DMS 273 (cell line): Measurements from ENCODE around the gene ERCC3.
"Not testable (repeated sequence)": the region's sequence is repeated elsewhere in the genome, so short reads cannot be mapped to it uniquely, and the experiment has no call there.

Experiments
- DNase-seq: peaks from one replicate; lab custom pipeline; 2025; ENCODE audit not compliant: unreplicated experiment; lab: John Stamatoyannopoulos, UW

The ERCC3 gene

GRCh38 chr2:127280693-127281092 lies 13.3 kb downstream of the ERCC3 start:
- DNase-seq, result no peak

GRCh38 chr2:127279781-127280180 lies 14.2 kb downstream of the ERCC3 start:
- no peak for DNase-seq

GRCh38 chr2:127278959-127279358 lies 15.0 kb downstream of the ERCC3 start:
- DNase-seq, result no peak

DNA sequence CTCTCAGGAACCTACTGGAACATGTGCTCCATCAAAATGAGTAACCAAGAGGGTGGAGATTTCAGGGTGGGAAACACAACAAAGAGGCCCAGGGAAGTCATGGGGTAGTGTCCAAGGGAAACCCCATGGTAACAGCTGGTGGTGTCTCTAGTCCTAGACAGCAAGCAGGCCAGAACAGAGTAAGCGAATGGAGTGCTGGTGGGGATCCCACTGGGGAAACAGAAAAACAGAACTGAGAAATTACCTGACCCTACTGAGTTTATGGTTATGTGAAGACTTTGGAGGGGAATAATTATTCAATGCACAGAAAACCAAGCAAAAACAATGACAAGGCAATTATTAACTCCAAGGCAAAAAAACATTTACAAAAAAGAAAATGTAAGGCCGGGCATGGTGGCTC lies 16.9 kb downstream of the ERCC3 start:
- no peak for DNase-seq

DNA sequence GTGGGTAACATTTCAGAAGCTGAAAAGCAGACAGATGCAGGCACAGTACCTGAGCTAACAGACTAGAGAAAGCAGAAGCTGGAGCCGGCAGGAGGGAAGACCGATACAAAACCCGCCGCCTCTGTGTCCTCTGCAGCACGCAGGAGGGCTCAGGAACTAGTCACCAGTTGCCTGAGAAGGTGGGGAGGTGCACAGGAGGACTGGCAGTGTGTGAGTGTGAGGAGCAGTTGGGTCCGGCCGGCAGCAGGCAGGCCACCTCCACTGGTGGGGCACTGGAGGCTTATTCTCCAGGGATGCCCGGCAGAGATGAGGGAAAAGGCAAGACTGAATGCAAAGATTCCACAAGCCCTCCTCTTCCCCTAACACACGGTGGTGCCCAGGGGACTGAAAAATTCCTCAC lies 18.2 kb downstream of the ERCC3 start:
- DNase-seq, result no peak

GRCh38 chr2:127275356-127275755 lies 18.6 kb downstream of the ERCC3 start:
- no peak for DNase-seq

- DNase-seq, result no peak
Measured at GRCh38 chr2:127270663-127271062, 23.3 kb downstream of the ERCC3 start.

DNA sequence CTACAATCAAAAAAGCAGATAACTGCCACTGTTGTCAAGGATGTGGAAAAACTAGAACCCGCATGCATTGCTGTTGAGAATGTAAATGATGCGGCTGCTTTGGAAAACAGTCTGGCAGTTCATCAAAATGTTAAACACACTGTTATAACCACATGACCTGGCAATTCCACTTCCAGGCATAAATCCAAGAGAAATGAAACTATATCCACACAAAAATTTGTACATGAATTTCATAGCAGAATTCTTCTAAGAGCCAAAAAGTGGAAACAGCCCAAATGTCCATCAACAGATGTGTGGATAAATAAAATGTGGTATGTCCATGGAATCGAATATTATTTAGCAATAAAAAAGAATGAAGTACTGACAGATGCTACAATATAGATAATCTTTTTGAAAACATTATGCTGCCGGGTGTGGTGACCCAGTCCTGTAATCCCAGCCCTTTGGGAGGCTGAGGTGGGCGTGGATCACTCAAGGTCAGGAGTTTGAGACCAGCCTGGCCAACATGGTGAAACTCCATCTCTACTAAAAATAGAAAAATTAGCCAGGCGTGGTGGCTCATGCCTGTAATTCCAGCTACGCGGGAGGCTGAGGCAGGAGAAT lies 32.0 kb downstream of the ERCC3 start:
- DNase-seq, result no peak

- DNase-seq, result no peak
Measured at GRCh38 chr2:127259355-127259754, 34.6 kb downstream of the ERCC3 start.

DNA sequence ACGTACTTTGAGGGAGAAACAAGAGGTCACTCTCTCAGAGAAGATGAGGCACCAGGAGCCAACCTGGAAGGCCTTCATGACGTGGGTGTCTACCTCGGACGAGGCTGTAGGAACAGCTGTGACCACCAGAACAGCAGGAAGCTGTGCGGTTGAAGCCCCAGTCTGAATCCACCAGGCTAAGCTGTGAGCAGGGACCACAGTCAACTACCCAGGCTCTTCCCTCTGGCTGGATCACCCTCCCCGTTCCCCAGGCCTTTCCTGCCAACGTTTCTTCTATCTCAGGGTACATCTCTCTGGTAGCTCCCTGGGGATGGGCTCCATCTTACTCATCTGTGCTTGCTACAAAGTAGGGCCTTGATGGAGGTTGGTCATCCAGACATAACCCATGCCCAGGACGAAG lies 37.1 kb downstream of the ERCC3 start:
- DNase-seq, result no peak

- DNase-seq, result no peak
Measured at GRCh38 chr2:127256381-127256780, 37.6 kb downstream of the ERCC3 start.

DNA sequence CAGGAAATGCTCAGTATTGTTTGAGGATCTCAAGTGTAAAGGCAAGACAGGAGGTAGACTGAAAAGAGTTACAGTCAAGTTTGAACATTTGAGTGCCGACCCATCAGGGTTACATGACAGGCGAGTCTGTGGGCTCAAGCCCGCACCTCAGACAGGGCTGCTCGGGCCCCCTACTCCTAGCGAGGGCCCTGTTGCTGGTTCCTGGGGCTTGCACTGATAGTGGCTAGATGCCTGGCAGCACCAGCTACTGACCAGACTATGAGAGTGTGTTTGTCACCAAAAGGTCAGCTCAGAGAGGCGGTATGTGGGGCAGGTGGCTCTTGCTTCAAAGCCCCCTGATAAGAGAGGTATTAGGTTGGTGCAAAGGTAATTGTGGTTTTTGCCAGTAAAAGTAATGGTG lies 38.2 kb downstream of the ERCC3 start:
- DNase-seq, result no peak

GRCh38 chr2:127255146-127255545 lies 38.8 kb downstream of the ERCC3 start:
- no peak for DNase-seq

DNA sequence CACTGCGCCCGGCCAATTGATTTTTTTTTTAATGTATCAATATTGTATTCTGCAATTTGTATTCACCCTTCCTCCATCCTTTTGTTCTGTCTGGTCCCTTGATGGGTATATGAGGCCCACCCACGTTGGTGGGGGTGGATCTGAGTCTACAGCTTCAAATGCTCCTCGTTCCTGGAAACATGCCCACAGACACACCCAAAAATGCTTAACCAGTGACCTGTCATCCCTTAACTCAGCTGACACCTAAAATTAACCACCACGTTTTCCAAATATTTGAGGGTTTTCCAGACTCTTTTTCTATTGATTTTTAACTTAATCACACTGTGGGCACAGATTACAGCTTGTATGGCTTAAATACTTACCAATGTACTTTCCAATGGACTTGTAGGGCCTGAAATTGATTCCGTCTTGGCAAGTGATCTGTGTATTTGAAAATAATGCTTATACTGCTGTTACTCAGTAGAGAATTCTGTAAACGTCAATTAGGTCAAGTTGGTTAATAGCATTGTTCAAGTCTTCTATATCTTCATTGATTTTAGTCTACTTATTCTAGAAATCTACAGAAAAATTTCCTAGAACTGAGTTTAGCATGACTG lies 39.5 kb downstream of the ERCC3 start:
- no peak for DNase-seq

- not testable (repeated sequence) for DNase-seq
Measured at GRCh38 chr2:127241184-127241583, 52.8 kb downstream of the ERCC3 start.

DNA sequence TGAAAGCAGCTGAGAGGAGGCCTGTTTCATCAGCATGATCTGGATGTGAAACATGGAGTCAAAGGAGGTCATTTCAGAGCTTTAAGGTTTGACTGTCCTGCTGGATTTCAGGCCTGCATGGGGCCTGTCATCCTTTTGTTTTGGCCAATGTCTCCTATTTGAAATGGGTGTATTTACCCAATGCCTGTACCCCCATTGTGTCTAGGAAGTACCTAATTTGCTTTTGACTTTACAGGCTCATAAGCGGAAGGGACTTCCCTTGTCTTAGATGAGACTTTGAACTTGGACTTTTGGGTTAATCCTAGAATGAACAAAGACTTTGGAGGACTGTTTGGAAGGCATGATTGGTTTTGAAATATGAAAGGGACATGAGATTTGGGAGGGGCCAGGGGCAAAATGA lies 54.5 kb downstream of the ERCC3 start:
- DNase-seq, result no peak

- not testable (repeated sequence) for DNase-seq
Measured at GRCh38 chr2:127237768-127238167, 56.2 kb downstream of the ERCC3 start.

GRCh38 chr2:127235082-127235702 lies 58.8 kb downstream of the ERCC3 start:
- no peak for DNase-seq

DNA sequence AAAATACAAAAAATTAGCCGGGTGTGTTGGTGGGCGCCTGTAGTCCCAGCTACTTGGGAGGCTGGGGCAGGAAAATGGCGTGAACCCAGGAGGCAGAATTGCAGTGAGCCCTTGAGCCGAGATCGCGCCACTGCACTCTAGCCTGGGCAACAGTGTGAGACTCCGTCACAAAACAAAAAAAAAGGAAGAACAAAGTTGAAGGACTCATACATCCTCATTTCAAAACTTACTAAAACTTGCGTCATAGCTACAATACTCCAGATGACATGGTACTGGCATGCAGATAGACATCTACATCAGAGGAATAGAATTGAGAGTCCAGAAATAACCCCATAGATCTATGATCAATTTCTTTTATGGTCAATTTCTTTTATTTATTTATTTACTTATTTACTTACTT lies 60.2 kb downstream of the ERCC3 start:
- DNase-seq, result no peak

DNA sequence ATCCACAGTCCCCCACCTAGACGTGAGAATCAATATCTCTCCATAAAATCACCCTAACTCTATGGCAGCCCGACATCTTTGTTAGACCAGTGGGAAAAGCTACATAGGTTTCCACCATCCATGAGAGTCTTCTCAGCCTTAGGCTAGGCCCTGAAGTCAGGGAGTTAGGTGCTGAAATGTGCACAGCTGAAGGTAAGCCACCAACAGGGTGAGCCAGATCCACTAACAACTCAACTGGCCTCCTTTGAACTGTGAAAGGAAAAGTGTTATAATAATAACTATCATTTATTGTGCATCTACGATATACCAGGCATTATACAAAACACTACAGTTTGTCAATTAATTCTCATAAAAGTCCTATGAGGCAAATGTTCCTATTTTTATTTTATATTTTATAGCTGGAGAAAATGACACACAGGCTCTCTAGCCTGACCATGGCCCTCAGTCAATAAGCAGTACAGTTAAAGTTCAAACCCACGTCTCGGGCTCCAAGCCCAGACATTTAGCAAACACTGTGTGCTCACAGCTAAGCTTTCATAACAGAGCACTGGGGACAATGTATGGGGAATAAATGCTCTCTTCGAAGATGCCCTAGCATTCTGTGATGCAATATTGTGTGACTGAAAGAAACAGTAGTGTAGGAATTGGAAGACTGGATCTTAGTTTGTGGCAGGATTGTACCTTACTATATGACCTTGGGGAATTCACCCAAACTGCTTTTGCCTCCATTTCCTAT lies 62.6 kb downstream of the ERCC3 start:
- DNase-seq, result no peak

DNA sequence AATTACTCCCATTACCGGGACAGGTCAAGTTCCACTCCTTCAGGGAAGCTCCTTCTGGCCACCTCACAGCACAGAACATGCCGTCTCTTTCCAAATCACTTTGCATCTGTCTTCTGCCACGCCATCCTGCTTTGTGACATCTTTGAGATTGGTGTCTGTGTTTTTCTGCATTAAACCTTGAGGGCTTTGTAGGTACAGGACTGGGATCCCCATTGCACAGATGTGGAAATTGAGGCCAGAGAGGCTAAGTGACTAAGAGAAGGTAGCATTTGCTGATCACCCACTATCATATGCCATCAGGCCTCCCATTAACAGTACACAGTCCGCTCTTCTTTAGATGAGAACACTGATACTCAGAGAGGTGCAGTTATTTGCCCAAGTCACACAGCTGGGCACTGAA lies 64.4 kb downstream of the ERCC3 start:
- DNase-seq, result no peak

- DNase-seq, result peak; percentile 27
Measured at GRCh38 chr2:127228102-127228501, 65.8 kb downstream of the ERCC3 start.
